NCI-H1092 (cell line): ENCODE results near the gene DNAJA3.

Experiments used
- DNase-seq: peaks from one replicate; lab custom pipeline; 2025; lab: John Stamatoyannopoulos, UW

Gene DNAJA3

GRCh38 chr16:4475880-4476788 is 50.5 kb downstream of the DNAJA3 start, which contains the start of gene HMOX2:
TSS of gene HMOX2 (plus strand) at chr16:4476398. CDS start at chr16:4505525, 29,127 bp downstream.
- DNase-seq = peak; percentile 82

GRCh38 chr16:4477966-4478365 is 52.3 kb downstream of the DNAJA3 start:
- DNase-seq = no peak

- DNase-seq = no peak
Measured at GRCh38 chr16:4481526-4481925, 55.9 kb downstream of the DNAJA3 start.

- DNase-seq = no peak
Measured at GRCh38 chr16:4481963-4482362, 56.3 kb downstream of the DNAJA3 start.

GRCh38 chr16:4486126-4486893 is 60.6 kb downstream of the DNAJA3 start:
- no peak for DNase-seq

GRCh38 chr16:4487955-4488498 is 62.4 kb downstream of the DNAJA3 start:
- no peak for DNase-seq

- DNase-seq = no peak
Measured at GRCh38 chr16:4488499-4488967, 62.9 kb downstream of the DNAJA3 start.

- DNase-seq = no peak
Measured at GRCh38 chr16:4489030-4489429, 63.4 kb downstream of the DNAJA3 start.

GRCh38 chr16:4491898-4492297 is 66.2 kb downstream of the DNAJA3 start:
- no peak for DNase-seq

- DNase-seq = no peak
Measured at GRCh38 chr16:4494746-4495490, 69.2 kb downstream of the DNAJA3 start.

GRCh38 chr16:4495766-4496165 is 70.1 kb downstream of the DNAJA3 start:
- no peak for DNase-seq

GRCh38 chr16:4496305-4496704 is 70.6 kb downstream of the DNAJA3 start:
- no peak for DNase-seq

- DNase-seq = no peak
Measured at GRCh38 chr16:4498546-4499195, 73.0 kb downstream of the DNAJA3 start.

- no peak for DNase-seq
Measured at GRCh38 chr16:4499196-4499555, 73.5 kb downstream of the DNAJA3 start.

GRCh38 chr16:4500272-4500671 is 74.6 kb downstream of the DNAJA3 start:
- no peak for DNase-seq

- DNase-seq = no peak
Measured at GRCh38 chr16:4501071-4501478, 75.4 kb downstream of the DNAJA3 start.

- DNase-seq = no peak
Measured at GRCh38 chr16:4505356-4506147, 79.9 kb downstream of the DNAJA3 start.
